HG02885 (cell line): ENCODE data around the gene HOXD3.

ENCODE experiments used
- ATAC-seq: cut with Tn5 transposase; IDR thresholded peaks from one replicate; pipeline ENCODE4 v1.9.1; 2021; ENCODE audit warnings: mild to moderate bottlenecking; ENCODE audit not compliant: unreplicated experiment, poor library complexity

The HOXD3 gene

DNA sequence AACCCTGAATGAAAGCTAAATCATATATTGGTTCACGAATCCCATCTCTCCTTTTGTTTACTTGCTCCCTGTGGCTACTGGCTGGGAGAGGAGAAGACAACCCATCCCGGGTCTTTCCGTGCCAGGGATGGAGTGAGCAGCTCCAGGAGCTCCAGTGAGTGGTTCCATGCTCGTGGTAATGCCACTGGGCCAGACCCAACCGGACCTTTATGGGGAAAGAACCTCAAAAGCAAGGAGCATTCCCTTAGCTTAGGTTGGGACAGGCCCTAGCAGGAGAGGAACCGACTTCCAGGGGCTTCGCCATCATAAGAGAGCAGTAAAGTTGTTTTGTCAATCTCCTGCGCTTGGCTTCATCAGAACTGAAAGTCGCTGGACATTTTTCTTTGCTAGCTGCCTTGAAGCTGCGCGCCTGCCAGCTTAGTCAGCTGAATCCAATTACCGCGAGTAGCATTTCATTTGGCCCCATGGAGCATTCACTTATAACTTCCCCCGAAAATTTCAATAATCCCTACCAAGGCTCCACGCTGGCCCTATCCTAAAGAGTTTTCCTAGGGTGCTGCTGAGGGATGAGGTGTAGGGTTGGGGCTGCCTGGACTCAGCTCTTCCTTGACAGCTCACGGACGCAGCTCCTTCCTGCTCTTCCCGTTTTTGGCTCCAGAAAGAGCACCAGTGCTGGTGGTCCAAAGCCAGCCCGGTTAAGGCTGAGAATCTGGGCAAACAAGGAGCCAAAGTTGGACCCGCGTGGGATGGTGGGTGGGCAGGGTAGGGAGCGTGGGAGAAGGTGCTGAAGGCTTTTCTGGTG, 4.9 kb downstream of the HOXD3 start:
- ATAC-seq = no peak

DNA sequence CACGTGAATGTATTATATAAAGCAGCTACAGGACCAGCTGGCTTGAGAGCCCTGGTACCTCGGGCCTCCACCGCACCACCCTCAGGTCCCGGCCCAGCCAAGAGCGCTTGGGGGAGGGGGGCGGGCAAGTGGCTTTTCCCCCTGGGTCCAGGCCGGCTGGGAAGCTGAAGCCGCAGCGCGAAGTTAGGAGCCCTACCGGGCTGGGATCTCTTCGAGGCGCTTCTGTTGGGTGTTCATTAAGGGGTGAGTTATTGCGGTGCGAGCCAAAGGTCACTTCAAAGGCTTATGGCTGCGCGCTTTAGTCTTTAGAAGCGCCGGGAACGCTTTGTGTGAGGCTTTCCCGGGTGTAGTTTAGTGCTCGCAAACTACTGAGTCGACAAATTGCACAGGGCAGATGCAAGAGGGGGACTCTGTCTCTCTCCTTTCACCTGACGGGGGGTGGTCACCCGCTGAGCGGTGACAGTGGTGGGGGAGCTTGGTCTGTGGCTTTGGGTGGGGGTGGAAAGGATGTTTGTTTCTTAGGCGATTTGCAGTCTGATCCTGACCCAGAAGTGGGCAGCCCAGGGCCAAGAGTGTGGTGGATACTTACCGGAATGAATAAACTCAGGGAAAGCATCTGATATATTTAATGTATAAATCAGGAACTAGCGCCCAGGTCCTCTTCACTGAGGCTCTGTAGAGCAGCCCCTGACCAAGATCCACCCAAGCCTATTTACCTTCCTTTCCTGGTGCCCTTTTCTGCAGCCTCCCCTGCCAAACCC, 6.0 kb downstream of the HOXD3 start:
- no peak for ATAC-seq

DNA sequence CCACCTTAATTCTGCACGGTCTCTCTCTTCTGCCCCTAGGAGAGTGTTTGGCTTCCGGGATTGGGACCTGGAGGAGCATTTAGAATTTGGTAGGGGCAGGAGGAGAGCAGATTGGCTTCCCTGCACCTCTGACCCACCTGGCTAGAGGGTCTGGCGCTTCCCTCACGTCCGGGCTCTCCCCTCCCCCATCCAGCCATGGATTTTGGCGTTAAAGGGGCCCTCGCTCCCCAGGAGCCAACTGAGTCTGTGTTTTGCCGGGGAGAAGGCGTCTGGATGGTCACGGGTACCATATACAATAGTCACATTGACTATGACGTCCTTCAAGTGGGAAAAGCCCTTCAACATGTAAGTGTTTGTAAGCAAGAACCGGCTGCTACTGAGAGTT, 6.6 kb downstream of the HOXD3 start:
- ATAC-seq = no peak

DNA sequence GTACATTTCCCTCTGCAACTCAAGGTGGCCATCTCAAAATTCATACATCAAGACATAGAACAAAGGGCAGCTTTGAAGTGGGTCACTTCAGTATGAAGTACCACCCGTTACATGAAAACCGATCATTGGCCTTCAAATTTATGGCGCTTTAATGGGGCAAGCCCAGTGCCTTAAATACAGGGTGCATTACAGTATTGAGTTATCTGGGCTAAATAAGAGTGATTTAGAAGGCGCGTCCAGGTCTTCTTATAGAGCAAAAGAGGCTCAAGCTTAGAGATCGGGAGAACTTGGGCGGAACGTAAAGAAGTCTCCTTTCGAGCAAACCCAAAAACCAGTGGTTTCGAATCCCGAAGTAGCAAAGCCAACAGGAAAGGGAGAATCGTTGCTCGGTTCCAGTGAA, 7.1 kb downstream of the HOXD3 start:
- no peak for ATAC-seq

DNA sequence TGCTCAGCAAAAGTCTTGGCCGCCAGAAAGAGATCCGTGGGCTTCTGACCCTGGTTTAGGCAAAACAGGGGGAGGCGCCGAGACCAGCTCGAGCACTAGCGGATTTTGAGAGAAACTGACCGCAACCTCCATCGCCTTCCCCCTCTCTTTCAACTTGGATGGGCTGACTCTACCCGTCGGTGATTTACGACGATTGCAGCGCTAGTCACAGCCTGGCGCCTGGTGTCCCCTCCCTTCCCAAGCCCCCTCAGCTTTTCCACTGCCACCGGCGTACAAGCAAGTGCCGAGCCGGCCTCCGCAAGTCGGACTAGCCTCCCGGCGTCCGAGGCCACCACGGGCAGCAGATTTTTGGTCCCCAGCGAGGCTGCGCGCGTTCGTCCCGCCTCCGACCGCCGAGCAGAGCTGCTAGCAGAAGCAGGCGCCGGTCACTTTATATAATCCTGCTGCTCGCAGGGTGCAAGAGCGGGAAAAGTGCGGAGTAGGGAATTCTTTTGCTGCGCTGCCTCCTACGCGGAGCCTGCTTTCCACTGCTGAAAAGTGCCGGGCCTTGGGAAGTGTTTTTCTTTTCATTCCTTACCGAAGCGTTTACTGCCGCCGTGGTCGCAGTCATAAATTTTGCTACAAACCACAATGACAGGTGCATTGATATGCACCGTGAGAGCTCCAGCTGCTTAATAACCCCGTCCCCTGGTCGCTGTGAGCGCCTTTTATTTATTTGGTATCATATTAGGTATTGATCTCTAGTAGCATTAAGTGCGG, 7.7 kb downstream of the HOXD3 start:
- ATAC-seq = no peak

DNA sequence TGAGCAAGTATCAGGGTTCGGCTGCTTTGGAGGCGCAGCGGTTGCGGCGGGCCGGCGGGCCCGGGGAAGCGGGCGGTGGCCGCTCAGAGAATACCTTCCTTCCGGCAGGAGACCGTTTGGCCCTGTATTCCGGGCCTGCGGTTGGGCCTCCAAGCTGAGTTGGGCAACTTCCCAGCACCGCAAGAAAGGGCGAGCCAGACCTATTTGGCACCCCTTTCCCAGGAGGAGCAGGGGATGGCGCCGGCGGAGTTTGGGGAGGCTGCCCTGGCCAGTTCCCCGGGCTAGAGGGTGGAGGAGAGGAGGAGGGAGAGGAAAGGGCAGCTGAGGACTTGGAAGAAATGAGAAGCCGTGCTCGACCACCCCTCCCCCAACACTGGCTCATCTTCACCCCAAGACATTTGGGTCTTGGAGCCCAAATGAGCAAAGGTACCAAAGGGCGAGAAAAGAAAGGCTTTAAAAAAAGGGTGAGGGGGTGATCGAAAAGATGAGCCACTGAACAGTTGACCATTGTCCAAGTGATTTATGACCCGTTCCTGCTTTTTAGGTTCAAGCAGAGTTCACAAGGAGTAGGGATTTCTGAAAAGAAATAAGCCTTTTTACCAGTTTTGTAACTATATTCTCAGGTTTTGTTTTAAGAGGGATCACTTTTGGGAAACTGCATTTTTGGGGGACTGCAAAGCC, 8.4 kb downstream of the HOXD3 start:
- no peak for ATAC-seq

DNA sequence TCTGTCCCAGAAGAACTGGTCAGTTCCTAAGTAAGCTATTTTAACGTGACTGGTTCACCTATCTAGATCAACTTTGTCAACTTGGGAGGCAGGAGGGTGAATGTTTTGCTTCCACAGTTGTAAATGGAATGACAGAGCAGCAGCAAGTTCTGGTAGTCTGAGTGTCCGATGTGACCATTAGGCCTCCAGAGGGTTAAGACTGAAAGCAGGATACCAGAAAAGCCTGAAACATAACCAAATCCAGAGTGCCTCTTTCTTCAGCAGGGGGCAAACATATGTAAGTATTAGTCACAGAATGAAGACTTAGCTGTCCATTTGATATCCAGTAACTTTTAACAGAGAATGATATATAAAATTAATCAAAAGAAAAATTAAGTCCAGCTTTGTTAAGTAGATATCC, 9.2 kb downstream of the HOXD3 start:
- no peak for ATAC-seq

DNA sequence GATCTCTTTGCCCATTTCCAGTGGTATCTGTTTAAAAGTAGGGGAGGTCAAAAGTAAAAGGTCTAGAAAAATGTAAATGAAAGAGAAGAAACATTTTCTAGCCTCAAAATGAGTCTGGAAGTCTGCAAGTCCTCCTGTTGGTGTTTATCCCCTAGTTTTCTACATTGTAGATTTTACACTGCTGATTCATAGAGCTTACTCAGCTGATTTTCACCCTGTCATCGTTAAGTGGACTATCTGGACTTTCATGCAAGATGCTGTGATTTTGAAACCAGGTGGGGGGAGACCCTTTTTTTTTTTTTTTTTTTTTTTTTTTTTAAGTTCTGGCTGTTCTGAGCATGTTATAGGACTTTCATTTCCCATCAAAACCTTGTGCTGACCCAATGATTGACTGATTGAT, 10.3 kb downstream of the HOXD3 start:
- no peak for ATAC-seq

DNA sequence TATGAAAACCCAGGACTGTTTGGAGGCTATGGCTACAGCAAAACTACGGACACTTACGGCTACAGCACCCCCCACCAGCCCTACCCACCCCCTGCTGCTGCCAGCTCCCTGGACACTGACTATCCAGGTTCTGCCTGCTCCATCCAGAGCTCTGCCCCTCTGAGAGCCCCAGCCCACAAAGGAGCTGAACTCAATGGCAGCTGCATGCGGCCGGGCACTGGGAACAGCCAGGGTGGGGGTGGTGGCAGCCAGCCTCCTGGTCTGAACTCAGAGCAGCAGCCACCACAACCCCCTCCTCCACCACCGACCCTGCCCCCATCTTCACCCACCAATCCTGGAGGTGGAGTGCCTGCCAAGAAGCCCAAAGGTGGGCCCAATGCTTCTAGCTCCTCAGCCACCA, 12.1 kb downstream of the HOXD3 start:
- ATAC-seq = no peak

DNA sequence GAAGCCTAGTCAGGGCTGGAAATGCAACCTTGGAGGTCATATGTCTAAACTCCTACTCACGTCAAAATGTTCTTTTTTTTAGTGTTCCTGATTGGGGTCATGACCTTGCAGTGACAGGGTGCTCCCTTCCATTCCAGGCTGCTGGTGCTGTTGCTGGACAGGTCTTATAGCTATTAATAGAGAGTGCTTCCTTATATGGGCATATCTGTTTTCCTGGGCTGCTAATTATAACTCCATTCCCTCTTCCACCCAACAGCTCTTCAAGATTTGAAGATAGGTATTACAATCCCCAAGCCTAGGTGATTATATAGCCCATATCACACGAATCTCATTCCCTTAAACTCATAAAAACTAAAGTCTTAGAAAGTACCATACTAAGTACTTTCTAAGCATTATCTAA, 12.6 kb downstream of the HOXD3 start:
- no peak for ATAC-seq

DNA sequence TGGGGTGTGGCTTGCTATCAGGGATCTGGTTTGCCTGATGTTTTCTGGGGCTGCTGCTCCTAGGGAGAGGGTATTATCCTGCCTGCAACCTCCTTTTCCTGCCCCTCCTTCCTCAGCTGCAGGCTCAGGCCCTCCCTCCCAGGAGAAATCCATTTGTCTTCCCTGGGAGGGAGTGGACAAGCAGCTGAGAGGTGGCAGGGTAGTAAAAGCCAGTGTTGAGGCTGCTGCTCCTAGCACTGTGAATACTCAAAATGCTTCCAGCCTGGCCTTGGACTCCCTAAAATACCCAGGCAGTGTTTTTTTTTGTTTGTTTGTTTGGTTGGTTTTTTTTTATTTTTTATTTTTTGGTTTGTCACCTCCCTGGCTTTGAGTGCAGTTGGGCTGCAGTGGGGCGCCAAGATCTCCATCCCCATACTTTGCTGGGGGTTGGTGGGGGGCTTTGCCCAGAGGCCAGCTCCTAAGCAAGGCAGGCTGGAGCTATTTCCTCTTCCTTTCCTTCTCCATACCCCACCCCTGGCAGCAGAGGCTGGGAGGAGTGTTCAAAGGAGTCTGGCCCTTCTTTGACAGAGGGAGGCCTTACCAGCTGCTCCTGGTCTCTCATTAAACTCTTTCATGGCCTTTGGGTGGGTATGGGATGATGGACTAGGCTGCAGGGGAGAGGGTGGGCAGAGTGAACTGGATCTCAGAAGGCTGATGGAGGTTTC, 13.6 kb downstream of the HOXD3 start:
- no peak for ATAC-seq

DNA sequence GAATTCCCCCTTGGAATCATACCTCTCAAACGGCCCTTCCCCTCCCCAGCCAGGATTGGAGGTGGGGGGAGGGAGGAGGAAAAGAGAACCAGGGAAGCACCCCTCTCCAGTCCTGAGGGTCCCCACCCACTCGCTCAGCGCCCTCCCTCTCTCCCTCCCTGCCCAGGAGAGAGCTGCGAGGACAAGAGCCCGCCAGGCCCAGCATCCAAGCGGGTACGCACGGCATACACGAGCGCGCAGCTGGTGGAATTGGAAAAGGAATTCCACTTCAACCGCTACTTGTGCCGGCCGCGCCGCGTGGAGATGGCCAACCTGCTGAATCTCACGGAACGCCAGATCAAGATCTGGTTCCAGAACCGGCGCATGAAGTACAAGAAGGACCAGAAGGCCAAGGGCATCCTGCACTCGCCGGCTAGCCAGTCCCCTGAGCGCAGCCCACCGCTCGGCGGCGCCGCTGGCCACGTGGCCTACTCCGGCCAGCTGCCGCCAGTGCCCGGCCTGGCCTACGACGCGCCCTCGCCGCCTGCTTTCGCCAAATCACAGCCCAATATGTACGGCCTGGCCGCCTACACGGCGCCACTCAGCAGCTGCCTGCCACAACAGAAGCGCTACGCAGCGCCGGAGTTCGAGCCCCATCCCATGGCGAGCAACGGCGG, 14.4 kb downstream of the HOXD3 start:
- ATAC-seq = no peak

DNA sequence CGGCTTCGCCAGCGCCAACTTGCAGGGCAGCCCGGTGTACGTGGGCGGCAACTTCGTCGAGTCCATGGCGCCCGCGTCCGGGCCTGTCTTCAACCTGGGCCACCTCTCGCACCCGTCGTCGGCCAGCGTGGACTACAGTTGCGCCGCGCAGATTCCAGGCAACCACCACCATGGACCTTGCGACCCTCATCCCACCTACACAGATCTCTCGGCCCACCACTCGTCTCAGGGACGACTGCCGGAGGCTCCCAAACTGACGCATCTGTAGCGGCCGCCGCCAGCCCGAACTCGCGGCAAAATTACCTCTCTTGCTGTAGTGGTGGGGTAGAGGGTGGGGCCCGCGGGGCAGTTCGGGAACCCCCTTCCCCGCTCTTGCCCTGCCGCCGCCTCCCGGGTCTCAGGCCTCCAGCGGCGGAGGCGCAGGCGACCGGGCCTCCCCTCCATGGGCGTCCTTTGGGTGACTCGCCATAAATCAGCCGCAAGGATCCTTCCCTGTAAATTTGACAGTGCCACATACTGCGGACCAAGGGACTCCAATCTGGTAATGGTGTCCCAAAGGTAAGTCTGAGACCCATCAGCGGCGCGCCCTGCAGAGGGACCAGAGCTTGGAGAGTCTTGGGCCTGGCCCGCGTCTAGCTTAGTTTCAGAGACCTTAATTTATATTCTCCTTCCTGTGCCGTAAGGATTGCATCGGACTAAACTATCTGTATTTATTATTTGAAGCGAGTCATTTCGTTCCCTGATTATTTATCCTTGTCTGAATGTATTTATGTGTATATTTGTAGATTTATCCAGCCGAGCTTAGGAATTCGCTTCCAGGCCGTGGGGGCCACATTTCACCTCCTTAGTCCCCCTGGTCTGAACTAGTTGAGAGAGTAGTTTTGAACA, 15.1 kb downstream of the HOXD3 start:
- ATAC-seq = no peak

DNA sequence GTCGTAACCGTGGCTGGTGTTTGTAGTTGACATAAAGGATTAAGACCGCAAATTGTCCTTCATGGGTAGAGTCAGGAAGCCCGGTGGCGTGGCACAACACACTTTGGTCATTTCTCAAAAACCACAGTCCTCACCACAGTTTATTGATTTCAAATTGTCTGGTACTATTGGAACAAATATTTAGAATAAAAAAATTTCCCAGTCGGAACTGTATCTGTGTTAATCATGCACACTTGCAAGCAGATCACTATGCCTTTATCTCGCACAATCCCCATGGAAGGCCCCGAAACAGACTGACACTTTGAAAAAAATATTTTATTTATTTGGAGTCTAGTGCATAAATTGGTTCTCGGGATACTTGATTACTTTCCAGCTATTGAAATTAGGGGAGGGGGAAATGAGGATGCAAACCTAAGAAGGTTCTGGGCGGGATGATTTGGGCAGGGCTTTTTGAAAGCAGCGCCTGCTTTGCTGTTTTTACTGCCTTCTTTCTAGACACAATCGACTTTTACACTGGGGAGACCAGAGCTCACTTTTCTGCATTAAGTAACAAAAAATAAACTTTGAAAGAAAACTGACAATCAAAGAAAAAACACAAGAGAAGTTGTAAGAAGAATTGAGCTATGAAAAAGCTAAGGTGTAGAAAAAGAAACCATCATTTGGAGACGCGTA, 15.9 kb downstream of the HOXD3 start:
- ATAC-seq = no peak

DNA sequence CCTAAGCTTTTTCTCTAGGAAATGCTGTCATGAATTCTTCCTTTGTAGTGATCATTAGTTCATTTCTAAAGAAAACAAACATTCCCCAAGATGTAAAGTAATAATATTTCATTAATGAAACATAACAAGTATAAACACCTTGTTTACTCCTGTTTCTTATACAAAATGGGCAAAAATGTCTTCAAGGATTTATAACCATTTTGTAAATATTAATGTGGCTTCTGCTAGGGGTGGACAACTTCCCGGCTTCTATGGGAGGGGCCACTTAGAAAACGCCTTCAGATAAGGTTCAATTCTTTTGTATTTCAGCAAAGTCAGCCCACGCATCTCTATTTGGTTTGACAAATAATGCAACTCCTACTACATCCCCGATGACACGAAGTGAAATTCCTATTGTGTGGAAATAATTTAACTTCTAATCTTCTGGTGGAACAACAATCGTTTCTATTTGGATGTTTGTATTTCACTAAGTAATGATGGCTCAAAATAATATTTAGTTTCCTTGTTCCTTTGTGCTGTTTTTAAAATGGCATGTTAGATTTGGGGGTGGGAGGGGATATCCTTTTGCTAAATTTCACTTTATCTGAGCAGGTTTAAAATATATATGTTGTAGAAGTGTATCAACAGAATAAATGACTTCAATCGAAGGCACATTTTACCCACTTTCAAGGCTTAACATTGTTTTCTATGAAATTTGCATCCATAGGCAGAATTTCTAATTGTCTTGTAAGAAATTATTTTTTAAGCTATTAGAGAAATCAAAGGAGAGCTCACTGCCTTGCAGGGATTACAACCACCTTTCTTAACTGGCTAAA, 16.7 kb downstream of the HOXD3 start:
- ATAC-seq = no peak

DNA sequence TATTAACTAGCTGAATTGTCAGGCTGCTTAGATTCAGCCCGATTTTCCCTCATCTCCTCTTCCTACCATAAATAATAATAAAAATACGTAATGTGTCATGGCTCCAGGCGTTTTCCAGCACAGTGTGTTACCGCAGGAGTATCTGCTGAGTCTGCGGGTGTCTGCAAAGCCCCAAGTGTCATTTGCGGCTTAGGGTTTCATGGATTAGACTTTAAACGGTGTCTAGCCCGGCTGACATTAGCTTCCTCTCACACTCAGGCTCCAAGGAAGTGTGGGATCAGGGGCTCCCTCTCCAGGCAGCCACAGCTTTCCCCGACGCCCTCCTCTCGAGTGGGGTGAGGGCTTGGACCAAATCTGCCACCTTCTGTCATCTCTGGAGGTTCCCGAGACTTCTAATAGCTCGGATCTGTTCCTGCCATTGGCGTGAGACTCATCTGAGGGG, 17.3 kb downstream of the HOXD3 start:
- ATAC-seq = no peak
